ENCODE data around the gene PCNA. TPM values are rescaled to one million over a fixed set of nuclear protein-coding genes. Genes with fewer than 3 reads are reported as not detected.
A peak's percentile ranks its signal among the peaks of the same experiment; 100 is the strongest.

The PCNA gene
- total RNA-seq, result 22.3 TPM

DNA sequence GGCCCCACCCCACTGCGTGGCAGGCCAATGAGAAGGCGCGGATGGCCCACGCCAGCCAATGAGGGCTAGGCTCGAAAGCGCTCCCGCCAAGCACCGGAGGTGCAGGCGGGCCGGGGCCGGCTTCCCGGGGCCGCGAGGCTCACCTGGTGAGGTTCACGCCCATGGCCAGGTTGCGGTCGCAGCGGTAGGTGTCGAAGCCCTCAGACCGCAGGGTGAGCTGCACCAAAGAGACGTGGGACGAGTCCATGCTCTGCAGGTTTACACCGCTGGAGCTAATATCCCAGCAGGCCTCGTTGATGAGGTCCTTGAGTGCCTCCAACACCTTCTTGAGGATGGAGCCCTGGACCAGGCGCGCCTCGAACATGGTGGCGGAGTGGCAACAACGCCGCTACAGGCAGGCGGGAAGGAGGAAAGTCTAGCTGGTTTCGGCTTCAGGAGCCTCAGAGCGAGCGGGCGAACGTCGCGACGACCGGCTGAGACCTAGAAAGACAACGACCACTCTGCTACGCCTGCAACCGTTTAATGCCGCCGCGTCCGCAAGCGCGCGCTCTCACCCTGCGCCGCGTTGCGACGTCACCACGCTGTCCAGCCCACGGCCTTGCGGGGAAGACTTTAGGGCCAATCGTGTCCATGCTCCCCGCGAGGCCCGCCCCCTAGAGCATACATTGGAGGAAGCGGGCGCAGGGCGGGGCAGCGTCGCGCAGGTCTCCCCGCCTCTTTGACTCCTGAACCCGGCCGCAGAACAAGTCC lies at the start of gene PCNA:
PCNA (minus strand) TSS at position 524 of the 750 bp plus-strand sequence; CDS start at position 364, 160 bp downstream.
- ATAC-seq, result peak; percentile 99
- peak; percentile 97 for DNase-seq (ENCODE audit: low spot score)
- intact Hi-C loops (cut with DNase I), result no loop called here

DNA sequence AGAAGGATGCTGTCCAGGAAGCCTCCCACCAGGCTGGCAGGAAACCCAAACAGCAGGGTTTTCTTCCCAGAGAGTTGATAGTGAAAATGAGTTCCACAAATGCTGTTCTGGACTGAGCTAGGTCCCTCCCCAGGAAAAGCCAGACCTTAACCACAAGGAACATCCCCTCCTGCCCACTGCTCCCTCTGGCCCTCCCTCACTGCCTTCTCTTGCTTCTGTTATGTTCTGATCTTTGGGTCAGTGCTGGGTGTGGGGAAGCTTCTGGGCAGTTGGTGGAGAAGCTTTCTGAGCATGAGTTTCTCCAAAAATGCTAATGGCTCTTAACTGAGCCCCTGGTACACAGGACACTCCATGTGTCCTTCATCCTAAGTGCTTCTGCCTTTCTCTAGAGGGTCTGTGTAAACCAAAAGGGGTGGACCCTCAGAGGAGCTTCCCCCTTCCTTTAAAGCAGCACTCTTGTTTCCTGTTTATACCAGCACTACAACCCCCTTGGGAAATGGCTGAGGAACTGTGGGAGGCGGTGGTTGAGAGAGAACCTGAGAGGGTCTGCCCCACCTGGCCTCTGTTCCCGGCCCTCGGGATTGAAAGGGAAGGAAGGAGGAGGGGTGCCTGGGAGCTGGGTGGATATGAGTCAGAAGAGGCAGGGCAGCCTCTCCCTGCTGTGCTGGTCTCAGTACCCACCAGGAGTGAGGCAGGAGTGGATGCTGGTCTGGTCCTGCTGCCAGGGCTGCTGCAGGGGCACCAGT lies 49.1 kb upstream of the PCNA start:
- intact Hi-C loops (cut with DNase I), result no loop called here
- DNase-seq (ENCODE audit: low spot score) (no peak), ATAC-seq (peak; percentile 85)

DNA sequence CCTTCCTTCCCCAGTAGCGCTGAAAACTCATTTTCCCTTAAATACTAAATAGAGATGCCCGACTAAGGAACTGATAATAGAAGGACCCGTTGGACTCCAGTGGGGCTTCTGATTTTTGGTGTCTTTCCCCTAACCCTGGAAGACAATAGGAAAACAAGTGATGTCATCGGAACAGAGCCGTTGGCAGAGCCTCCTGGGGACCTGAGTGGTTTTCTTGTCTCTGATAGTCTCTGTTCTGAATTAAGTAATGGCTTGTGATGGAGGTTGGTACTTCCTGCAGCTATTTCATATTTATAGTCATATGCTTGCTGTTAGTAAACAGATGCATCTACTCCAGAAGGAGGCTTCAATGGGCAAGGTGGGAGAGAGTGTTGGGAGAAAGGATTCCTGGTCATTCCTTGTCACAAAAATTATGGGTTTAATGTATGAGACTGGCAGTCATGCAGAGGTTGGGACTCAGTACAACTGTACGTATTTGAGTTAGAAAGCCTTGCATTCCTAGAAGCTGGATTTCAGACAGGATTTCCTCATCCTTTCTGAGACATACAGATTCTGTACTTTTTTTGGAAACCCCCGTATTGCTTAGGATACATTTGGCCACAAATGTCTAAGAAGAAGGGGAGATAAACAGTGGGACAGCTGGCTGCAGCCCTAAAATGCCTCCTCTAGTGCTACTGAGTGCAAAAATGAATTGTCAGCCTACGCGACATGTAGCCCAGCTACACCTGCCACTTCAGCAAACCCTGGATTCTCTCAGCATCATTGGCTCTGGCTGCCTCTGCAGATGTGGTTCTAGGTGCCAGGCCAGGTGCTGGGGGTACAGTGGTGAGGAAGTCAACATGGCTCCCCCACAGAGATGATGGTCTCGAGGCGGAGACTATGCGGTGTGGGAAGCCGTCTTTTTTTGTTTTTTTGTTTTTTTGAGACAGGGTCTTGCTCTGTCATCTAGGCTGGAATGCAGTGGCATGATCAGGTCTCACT lies 45.2 kb upstream of the PCNA start:
- DNase-seq (ENCODE audit: low spot score) (no peak), ATAC-seq (no peak)
- intact Hi-C loops (cut with DNase I), result no loop called here

DNA sequence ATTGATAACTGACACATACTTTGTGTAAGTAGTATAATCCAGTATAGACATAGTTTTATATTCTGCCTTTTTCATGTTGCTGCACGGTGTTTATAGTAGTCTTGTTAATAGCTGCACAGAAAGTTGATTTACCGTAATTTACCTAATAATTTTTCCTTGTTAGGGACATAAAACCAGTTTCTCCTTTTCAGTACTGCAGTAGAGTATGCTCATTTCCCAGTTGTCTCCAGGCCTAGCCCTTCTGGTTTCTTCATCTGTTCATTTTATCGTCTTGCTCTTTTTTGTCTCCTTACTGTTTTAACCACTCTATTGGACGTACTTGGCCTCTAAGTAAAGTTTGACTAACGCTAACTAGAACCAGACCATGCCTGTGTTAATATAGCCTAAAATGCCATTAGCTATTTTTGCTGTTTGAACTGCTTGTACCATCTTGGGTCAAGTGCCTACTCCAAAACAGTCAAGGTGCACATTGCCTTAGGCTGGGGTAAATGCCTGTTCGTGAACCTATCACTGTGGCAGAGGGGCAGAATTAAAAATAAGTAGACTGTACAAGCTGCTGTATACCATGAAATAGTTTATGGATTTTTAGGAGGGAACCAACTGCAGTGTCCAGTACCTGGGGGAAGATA lies 41.9 kb upstream of the PCNA start:
- intact Hi-C loops (cut with DNase I), result no loop called here
- DNase-seq (ENCODE audit: low spot score) (no peak), ATAC-seq (no peak)

DNA sequence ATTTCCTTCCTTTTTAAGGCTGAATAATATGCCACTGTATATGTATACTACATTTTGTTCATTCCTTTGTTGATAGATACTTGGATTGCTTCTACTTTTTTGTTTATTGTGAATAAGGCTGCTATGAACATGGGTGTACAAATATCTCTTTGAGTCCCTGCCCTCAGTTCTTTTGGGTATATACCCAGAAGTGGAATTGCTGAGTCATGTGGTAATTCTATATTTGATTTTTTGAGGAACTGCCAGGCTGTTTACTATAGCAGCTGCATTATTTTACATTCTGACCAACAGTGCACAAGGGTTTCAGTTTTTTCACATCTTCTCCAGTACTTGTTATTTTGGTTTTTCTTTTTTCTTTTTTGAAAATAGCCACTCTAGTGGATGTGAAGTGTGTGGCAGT lies 41.1 kb upstream of the PCNA start:
- intact Hi-C loops (cut with DNase I), result no loop called here
- no peak for DNase-seq (ENCODE audit: low spot score)
- ATAC-seq, result no peak

DNA sequence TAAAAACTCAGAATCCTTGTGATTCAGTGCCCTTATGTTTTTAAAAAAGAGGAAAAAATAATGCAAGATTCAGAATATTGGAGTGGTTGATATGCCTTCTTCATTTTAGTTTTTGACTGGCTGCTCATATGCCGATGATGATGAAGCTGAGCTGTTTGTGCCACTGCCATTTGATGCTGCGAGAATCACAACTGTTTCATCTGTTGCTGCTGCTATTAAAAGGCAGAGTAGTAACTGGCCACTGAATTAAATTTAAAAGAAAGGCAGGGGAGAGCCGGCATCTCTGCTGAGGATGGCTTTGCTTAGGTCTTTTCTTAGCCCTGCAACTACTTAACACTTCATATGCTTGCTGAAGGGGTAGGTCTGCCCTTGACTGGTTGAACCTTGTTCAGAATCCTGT lies 40.2 kb upstream of the PCNA start:
- ATAC-seq, result no peak

DNA sequence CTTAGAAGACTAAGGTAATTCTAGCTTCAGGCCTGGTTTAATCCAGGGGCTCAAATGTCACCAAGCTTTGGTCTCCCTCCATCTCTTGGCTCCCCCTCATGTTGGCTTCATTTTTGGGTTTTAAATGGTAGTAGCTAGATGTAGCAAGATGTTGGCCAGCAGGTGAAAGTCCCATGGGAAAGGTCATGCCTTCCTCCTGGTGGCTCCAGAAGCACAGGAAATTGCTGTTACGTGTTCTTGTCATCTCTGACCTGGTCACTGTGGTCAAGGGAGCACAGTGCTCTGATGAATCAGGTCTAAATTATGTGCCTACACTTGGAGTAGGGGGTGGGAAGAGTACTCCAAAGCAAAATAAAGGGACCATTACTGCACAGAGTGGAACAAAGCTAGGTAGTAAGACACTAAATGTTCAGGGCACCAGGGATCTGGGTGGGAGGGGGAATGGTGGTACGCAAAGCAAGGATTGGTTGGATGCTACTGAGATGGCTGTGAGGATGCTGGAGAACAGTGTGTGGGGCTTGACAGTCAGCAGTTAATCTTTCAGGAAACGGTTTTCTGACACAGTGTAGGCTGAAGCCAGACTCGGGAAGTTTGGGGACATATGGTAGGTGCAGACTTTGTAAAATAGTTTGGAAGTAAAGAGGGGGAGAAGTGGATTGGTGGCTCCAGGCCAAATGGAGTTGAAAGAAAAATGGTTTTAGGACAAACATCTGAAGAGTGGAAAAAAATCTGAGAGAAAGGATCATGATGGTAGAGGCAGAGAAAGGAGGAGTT lies 37.1 kb upstream of the PCNA start:
- ATAC-seq, result no peak
- no peak for DNase-seq (ENCODE audit: low spot score)
- intact Hi-C loops (cut with DNase I), result no loop called here

More for the DNA sequence above, 40.2 kb upstream of the PCNA start:
- intact Hi-C loops (cut with DNase I), result no loop called here
- DNase-seq (ENCODE audit: low spot score), result no peak

DNA sequence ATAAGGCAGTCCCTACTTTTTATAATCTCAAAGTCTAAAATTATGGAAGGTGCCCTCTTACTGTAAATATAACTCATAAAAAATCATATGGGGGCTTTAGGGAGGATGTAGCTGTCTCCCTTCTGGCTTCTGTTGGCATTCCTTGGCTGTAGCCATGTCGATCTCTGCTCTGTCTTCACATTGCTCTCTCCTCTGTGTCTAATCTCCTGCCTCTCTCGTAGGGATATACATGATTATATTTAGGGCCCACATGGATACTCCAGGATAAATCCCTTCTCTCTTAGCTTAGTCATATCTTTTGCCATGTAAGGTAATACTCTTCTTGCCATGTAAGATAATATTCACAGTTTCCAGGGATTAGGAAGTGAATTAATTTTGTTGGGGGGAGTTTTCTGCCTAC lies 35.6 kb upstream of the PCNA start:
- intact Hi-C loops (cut with DNase I), result no loop called here
- no peak for ATAC-seq
- no peak for DNase-seq (ENCODE audit: low spot score)

DNA sequence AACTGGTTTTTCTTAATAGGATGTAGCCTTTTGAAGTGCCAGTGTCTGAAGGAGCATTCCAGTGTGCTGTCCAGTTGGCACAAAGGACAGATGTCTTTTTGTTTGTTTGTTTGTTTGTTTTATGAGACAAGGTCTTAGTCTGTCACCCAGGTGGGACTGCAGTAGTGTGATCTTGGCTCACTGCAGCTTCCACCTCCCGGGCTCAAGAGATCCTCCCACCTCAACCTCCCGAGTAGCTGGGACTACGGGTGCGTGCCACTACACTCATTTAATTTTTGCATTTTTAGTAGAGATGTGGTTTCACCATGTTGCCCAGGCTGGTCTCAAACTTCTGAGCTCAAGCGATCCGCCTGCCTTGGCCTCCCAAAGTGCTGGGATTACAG lies 34.8 kb upstream of the PCNA start:
- ATAC-seq (no peak), DNase-seq (ENCODE audit: low spot score) (no peak)
- intact Hi-C loops (cut with DNase I), result no loop called here

DNA sequence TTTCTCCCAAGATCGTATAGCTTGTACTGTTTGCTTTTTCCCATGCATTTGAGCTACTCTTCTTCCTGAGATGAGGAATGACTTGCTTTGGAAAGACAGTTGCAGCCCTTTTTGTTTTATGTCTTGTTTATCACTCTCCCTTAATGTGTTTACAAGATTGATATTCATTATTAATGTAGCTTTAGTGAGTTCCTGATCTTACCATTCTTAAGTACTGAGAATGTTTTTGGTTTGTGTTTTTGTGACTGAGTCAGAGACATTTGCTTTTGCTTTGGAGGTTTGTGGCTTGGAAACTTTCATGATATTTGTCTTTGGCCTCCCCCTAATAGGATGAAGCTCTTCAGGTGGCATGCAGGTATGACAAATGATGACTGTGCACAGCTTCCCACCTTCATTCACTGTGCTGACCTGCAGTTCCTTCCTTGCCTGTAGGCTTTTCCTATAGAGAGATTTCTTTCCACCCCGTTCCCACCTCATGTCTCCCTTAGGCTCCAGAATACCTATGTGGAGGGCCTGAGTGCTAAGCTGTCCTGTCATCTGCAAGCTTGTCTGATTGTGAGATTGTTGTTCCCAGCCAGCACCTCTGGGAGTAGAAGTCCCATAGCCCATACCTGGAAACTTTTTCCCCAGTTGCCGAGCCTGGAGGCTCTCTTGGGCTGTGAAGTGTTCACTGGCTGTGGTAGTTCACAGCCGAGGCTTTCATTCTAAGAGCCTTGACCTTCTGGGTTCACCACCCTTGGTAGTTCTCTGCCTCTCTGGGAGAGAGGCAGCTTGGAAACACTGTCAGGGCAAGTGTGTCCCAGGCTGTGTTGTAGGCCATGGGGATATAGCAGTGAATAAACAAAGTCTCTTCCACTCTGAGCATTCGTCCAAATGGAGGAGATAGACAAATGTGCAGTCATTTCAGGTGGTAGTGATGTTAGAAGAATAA lies 34.1 kb upstream of the PCNA start:
- DNase-seq (ENCODE audit: low spot score), result no peak
- no peak for ATAC-seq
- intact Hi-C loops (cut with DNase I), result no loop called here

DNA sequence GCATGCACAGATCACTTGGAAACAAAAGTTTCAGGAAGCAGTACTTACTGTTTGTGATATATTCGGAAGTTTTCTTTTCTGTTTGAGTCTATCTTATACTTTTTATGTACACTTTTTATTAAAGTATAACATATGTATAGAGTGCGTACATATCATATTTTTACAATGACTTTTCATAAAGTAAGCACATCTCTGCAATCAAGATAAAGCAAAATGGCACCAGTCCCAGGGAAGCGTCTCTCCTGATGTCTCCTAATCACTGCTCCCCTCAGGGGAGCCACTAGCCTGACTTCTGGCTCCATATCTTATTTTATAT lies 33.4 kb upstream of the PCNA start:
- DNase-seq (ENCODE audit: low spot score), result no peak
- intact Hi-C loops (cut with DNase I), result no loop called here
- ATAC-seq, result no peak

DNA sequence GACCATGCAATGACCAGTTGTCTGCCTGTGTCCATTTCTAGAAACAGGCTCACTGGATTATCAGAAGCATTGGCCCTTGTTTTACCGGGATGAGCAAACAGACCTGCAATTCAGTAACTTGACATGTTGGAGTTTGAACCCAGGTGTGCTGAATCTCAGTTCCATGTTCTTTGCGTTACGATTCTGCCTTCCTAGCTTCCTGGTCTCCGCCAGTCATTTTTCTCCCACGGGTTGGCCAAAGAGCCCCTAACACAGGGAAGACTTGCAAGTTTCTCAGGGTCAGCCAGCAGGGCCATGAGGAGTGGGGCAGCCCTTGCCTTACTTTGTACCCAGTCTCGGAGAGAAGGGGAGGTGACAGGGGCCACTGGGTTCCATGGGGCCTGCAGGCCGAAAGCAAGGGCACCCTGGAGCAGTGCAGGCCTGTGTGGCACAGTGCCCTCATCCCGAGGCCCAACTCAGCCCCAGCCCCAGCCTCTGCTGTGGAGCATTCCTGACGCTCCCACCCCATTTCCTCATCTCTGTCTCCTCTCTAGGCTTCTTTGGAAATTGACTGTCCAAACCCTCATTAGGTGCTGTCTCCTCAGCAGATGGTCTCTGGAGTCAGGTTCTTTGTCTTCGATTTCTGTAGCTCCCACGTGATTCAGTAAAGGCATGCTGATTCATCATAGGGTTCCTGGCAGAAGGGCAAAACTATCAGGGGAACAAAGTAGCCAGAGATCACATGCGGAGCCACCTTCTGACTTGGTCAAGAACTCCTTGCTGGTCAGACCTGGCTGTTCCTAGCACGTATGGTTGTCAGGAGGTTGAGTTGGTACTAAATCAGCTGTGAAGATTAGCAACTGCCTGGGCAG lies 30.7 kb upstream of the PCNA start:
- ATAC-seq (no peak), DNase-seq (ENCODE audit: low spot score) (no peak)

DNA sequence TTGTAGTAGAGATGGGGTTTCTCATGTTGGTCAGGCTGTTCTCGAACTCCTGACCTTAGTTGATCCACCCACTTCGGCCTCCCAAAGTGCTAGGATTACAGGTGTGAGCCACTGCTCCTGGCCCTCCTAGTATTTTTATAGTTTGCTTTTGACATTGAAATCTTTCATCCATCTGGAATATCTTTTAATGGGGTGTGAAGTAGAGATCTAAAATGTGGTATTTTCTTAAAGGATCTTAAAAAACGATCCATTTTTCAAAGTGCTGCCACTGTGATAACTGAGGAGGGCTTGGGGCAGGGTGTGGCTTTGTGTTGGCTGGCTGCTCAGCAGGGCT lies 30.1 kb upstream of the PCNA start:
- DNase-seq (ENCODE audit: low spot score), result no peak
- intact Hi-C loops (cut with DNase I), result no loop called here
- ATAC-seq, result no peak

More for the DNA sequence above, 30.7 kb upstream of the PCNA start:
- intact Hi-C loops (cut with DNase I), result no loop called here

DNA sequence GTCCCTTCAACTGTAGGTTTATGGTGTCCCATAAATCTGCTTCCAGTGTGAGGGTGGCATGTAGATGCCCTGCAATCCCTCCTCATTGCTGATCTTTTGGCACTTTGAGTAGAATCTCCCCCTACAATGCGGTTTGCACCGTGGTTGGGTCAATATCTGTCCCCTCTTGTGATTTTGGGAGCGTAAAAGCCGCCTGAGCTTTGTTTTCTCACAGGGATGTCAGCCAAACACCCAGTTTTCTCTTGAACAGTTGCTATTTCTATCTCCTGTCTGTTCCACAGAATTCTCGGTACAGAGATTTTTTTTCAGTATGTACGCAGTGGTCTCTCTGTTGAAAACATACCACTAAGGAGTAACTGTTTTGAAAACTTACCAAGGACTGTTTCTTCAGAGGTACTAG lies 28.8 kb upstream of the PCNA start:
- intact Hi-C loops (cut with DNase I), result no loop called here
- no peak for ATAC-seq
- DNase-seq (ENCODE audit: low spot score), result no peak

DNA sequence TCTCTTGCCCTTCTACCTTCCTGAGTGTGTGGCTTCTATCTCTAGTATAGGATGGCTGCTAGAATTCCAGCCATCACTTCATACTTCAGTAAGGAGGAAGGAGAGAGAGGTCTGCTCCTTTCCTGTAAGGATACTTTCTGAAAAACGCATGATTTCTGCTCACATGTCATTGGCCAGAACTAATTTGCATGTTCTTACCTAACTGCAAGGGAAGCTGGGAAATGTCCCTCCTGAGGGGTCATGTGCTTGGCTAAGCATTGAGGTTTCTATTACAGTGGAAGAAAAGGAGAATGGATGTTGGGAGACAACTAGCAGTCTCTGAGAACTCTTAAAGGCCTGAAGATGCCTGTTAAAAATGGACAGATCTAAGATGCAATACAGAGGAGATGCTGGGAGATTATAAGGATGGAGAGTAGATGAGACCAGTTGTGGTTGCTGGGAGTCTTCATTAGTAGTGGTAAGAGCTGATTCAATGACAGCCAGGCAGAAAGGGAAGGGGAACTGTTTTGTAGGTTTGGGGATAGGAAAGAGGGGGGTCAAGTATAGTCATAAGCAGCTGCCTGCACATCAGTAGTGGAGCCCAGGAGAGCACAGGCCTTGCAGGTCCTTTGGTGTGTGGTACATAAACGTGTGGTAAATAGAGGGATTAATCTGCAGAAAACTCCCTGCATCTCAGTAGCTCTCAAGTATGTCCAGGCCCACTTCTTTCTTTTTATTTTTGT lies 27.3 kb upstream of the PCNA start:
- no peak for ATAC-seq
- DNase-seq (ENCODE audit: low spot score), result no peak
- intact Hi-C loops (cut with DNase I), result no loop called here

DNA sequence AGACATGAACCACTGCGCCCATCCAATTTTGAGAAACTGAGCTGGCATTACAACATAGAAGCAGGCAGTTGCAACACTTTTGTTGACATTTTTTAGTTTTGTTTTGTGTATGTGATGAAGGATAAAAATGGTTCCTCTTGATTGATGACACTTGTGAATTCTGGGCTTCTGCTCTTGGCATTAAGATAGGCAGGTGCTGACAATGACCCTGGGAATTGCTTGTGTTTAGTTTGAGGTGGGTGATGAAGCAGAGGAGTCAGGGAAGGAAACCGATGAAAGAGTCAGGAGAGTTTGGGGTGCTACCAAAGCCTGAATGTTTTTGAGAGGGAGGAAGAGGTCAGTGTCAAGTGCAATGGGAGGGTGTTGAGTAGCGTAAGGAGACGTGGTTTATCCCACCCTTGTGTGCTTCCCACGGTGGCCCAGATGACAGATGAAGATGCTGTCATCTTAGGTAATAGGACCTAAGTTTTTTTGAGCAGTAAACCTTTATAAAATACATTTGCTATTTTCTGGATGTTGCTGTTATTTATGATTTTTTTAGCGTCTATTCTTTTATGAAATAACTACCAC lies 26.4 kb upstream of the PCNA start:
- intact Hi-C loops (cut with DNase I), result no loop called here
- no peak for DNase-seq (ENCODE audit: low spot score)
- no peak for ATAC-seq
